ENCODE results near the gene SNAPC1.

DNA sequence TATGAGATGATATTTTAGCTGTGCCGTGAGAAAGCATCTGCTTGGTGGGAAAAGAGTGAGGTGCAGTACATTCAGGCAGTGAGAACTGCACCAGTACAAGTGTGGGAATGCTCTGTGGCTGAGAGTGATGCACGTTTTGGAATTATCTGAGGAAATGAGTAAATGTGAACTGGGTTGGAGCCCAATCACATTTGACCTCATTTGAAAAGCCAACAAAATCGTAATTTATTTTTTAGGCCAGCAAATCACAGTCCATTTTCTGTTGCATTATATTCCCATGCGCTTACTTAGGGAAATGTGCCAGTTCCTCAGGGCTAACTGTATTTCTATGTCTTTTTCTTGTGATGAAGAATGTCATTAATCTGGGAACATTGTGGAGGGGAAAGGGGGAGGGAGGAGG lies 77.3 kb downstream of the SNAPC1 start:
- TF ChIP-seq, protein P1, sequence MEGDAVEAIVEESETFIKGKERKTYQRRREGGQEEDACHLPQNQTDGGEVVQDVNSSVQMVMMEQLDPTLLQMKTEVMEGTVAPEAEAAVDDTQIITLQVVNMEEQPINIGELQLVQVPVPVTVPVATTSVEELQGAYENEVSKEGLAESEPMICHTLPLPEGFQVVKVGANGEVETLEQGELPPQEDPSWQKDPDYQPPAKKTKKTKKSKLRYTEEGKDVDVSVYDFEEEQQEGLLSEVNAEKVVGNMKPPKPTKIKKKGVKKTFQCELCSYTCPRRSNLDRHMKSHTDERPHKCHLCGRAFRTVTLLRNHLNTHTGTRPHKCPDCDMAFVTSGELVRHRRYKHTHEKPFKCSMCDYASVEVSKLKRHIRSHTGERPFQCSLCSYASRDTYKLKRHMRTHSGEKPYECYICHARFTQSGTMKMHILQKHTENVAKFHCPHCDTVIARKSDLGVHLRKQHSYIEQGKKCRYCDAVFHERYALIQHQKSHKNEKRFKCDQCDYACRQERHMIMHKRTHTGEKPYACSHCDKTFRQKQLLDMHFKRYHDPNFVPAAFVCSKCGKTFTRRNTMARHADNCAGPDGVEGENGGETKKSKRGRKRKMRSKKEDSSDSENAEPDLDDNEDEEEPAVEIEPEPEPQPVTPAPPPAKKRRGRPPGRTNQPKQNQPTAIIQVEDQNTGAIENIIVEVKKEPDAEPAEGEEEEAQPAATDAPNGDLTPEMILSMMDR (IDR thresholded peaks at IDR 0.05; ENCODE audit: low read length) = no peak
- TF ChIP-seq EZH2 (IDR thresholded peaks at IDR 0.05; ENCODE audit: borderline replicate concordance, low read length) = no peak

Measured in OCI-LY1 (cell line).